Measurements from ENCODE around the gene LSR. TPM values are rescaled to one million over a fixed set of nuclear protein-coding genes. Genes with fewer than 3 reads are reported as not detected.

The LSR gene
- total RNA-seq, 1 donor from 2014 or later = 18.1 TPM

DNA sequence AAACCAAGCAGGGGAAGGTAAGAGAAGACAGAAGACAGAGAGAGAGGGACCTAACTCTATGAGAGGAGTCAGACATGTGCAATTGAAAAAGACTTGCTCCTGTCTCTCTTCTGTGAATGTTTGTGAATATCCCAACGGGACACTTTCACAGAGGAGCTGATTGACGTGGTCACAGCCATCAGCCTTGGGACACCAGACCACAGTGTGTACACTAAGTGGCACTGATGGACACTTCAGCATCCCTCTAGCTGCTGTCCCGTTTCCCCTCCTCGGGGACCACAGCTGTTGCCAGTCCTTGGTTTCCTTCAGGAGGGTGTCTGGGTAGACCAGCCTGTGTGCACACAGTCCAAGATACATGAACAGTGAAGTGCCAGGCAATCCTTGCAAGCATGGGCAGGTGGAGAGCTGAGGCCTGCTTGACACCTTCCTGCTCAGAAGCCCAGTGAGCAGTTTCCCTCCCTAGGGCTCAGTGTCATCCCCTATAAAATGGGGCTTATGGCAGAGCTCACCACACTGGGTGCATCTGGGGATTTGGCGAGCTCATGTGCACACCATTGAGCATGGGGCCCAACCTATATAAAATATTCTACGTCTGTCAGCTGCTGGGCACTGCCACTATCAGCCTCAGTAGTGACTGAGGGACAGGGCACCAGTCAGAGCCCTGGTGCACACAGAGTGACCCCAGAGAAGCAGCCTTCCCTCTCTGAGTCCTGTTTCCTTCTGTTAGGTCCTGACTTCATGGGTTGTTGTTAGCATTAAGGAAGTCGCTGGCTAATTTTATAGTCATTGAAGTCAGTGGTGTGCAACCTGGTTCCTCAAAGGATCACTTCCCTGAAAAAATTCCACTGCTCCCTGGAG is 15.7 kb downstream of the LSR start:
- H3K27me3 Mint-ChIP-seq (ENCODE audit: low read depth, unreplicated experiment) = no peaks in the 10 kb centered on the region
- no peak for FAIRE-seq
- no peaks in the 10 kb centered on the region for H3K9me3 Mint-ChIP-seq (ENCODE audit: unreplicated experiment)

DNA sequence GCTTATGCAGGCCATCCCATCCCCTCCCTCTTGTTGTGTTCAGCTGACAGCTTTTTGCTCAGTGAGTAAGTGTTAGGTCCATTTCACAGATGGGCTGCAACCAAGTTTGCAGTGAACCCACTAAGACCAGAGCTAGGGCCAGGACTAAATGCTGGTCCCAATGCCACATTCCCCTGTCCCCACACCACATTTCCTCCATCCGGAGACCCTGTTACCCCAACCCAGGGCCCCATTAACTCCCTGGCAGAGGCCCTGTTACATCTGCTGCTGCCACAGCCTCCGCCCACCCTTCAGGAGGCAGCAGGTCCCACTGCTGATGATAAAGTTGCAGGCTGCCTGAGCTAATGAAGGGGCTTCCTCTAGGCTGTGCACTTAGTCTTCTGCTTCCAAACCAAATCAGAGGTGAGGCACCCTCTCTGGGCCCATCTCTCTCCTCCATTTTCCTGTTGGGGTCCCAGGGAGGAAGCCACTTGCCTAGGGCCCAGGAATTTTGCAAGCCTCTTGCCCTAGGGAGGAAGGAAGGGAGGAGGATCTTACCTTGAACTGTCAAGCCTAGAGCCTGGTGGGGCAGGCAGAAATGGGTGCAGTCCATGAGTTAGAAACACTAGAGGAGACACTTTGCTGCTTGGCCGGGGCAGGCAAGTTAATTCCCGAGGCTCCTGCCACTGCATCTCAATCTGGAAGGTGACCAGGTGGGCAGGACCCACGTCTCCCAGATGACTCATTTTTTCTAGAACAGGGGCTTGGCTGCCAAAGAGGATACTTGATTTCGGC is 16.5 kb downstream of the LSR start:
- Histone ChIP-seq H3K4me1 (ENCODE audit: insufficient read depth, low read length) (peaks cover 5% of the 10 kb centered on the region), H3K27me3 (ENCODE audit: insufficient read depth, low read length) (no peaks in the 10 kb centered on the region), H3K27ac (ENCODE audit: low read depth, low read length) (no peak overlapping the region), H3K4me3 (ENCODE audit: insufficient read depth, low read depth, low read length) (no peak overlapping the region), H4K20me1 (ENCODE audit: insufficient read depth, low read length) (peaks cover 5% of the 10 kb centered on the region), H3K79me2 (ENCODE audit: insufficient read depth, low read length) (peaks cover 22% of the 10 kb centered on the region), H3K9me3 (ENCODE audit: insufficient read depth, low read depth, low read length) (no peaks in the 10 kb centered on the region), H3K4me2 (ENCODE audit: low read length) (no peak overlapping the region), H3K9ac (ENCODE audit: low read length) (no peak overlapping the region), H2AFZ (ENCODE audit: low read depth, low read length) (no peak overlapping the region), H3K36me3 (ENCODE audit: insufficient read depth, low read length) (peaks cover 2% of the 10 kb centered on the region)
- TF ChIP-seq, protein P1, sequence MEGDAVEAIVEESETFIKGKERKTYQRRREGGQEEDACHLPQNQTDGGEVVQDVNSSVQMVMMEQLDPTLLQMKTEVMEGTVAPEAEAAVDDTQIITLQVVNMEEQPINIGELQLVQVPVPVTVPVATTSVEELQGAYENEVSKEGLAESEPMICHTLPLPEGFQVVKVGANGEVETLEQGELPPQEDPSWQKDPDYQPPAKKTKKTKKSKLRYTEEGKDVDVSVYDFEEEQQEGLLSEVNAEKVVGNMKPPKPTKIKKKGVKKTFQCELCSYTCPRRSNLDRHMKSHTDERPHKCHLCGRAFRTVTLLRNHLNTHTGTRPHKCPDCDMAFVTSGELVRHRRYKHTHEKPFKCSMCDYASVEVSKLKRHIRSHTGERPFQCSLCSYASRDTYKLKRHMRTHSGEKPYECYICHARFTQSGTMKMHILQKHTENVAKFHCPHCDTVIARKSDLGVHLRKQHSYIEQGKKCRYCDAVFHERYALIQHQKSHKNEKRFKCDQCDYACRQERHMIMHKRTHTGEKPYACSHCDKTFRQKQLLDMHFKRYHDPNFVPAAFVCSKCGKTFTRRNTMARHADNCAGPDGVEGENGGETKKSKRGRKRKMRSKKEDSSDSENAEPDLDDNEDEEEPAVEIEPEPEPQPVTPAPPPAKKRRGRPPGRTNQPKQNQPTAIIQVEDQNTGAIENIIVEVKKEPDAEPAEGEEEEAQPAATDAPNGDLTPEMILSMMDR (IDR thresholded peaks at IDR 0.05; ENCODE audit: insufficient read depth, low read depth, low read length) = no peak
- Mint-ChIP-seq H3K4me1 (ENCODE audit: low read depth, unreplicated experiment) (peaks cover 5% of the 10 kb centered on the region), H3K4me3 (ENCODE audit: unreplicated experiment) (peak overlapping the region; percentile 78), H3K36me3 (ENCODE audit: low read depth, unreplicated experiment) (no peaks in the 10 kb centered on the region), H3K27me3 (ENCODE audit: low read depth, unreplicated experiment) (no peaks in the 10 kb centered on the region), H3K9me3 (ENCODE audit: unreplicated experiment) (no peaks in the 10 kb centered on the region), H3K27ac (ENCODE audit: unreplicated experiment) (no peak overlapping the region)
- no peak for FAIRE-seq
- DNase-seq (ENCODE audit: low read depth) = no peak

More for the DNA sequence above, 15.7 kb downstream of the LSR start:
- Histone ChIP-seq H3K9ac (ENCODE audit: low read length) (no peak overlapping the region), H3K36me3 (ENCODE audit: insufficient read depth, low read length) (no peaks in the 10 kb centered on the region), H2AFZ (ENCODE audit: low read depth, low read length) (no peak overlapping the region), H3K4me1 (ENCODE audit: insufficient read depth, low read length) (peaks cover 5% of the 10 kb centered on the region), H3K27me3 (ENCODE audit: insufficient read depth, low read length) (no peaks in the 10 kb centered on the region), H3K27ac (ENCODE audit: low read depth, low read length) (no peak overlapping the region), H3K4me3 (ENCODE audit: insufficient read depth, low read depth, low read length) (no peak overlapping the region), H3K9me3 (ENCODE audit: insufficient read depth, low read depth, low read length) (no peaks in the 10 kb centered on the region), H4K20me1 (ENCODE audit: insufficient read depth, low read length) (no peaks in the 10 kb centered on the region), H3K4me2 (ENCODE audit: low read length) (no peak overlapping the region), H3K79me2 (ENCODE audit: insufficient read depth, low read length) (peaks cover 15% of the 10 kb centered on the region)
- Mint-ChIP-seq H3K36me3 (ENCODE audit: low read depth, unreplicated experiment) (no peaks in the 10 kb centered on the region), H3K4me3 (ENCODE audit: unreplicated experiment) (no peak overlapping the region), H3K27ac (ENCODE audit: unreplicated experiment) (no peak overlapping the region), H3K4me1 (ENCODE audit: low read depth, unreplicated experiment) (peaks cover 5% of the 10 kb centered on the region)
- TF ChIP-seq, protein P1 (IDR thresholded peaks at IDR 0.05; ENCODE audit: insufficient read depth, low read depth, low read length) = no peak
- no peak for TF ChIP-seq EZH2 (IDR thresholded peaks at IDR 0.05; ENCODE audit: insufficient read depth, low read length)
- DNase-seq (ENCODE audit: low read depth) = no peak
